Erythroblast (primary cell): Measurements from ENCODE around the gene RASA3.

Source experiments
- GATA1 ChIP-seq: IDR thresholded peaks from 2 replicates; pipeline ENCODE4 v1.6.1; 2011; ENCODE audit warnings: low read depth, mild to moderate bottlenecking, control low read depth, low read length, moderate library complexity
- POLR2A ChIP-seq: IDR thresholded peaks from 2 replicates; pipeline ENCODE4 v1.6.1; 2011; ENCODE audit warnings: mild to moderate bottlenecking, low read length

DNA sequence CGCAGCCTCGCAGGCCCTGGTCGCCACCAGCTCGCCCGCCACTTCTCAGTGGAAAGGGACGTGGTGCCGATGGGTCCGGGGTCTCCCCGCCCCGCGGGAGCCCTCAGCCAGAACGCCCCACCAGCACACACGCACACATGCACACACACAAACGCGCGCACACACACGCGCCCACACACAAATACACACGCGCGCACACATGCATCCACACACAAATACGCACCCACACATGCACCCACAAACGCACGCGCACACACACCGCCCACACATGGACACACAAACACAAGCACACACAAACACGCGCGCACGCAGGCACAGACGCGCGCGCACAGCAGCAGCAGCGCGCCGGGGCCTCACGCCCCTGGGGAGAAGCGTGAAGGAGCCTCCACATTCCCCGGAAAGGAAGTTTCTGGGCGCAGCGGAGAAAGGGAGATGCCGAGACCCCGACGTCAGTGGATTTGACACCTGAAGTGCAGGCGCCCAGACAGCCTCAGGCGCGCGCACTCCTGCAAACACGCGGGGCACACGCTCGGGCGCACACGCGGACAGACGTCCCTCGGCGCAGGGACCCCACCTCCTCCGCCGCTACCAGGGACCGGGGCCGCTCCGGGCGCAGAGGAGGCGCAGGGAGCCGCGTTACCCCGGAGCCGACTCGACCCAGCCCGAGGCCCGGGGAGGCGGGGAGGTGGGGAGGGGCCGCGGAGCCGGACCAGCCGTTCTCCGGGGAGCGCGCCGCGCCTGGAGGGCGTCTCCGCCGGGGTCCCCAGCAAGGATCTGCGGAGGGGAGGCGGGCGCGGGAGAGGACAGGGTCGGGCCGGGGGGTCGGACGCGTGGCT, 622 bp downstream of the RASA3 start:
- TF ChIP-seq POLR2A (no peak), GATA1 (no peak)
